Ecto neural progenitor cell (in vitro differentiated cells): ENCODE results near the gene PLEKHM3.
"Not testable (repeated sequence)": the region's sequence is repeated elsewhere in the genome, so short reads cannot be mapped to it uniquely, and the experiment has no call there.

Experiments used
- DNase-seq: peaks from one replicate; pipeline ENCODE4 v3.0.0-alpha.2; 2018; ENCODE audit warnings: low spot score

Gene PLEKHM3

DNA sequence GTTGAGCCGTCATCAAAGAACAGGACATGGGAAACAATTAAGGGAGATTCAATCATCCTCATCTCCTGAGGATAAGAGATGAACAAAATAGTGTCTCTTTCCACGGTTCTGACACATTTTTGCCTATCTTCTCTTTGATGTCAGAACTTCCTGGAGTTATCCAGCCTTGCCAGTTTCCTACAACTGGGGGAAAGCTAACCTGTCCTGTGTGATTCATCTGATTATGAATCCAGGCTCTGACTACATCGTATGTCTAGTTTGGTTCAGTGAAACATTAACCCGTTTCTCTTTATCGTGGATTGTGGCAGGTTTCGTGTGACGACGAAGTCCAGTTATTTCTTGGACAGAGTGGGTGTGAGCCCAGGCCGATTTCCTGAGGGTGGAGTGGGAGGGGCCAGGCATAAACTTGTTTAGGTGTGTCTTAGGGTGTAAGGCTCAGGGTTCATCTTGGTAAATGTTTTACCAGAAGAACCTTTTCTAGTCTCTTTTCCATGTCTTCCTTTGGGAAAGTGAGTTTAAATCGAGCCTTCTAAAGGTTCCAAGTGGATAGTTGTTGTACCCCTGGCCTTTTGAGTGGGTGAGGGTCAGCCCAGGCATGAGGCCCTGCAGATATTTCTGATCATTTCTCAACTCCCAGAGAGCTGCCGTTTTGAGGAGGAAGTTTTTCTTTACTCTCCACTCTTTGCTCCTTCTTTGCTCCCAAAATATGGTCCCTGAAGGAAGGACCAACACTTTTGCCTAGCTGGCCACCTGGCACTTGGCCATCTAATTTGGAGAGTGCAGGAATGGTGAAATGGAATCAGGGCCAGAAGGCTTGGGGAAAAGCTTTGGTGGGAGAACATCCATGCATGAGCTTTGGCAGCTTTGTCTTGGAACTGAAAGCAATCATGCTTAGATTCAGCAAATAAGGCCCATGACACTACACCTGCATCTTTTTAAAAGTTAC, 205.2 kb downstream of the PLEKHM3 start:
- no peak for DNase-seq

DNA sequence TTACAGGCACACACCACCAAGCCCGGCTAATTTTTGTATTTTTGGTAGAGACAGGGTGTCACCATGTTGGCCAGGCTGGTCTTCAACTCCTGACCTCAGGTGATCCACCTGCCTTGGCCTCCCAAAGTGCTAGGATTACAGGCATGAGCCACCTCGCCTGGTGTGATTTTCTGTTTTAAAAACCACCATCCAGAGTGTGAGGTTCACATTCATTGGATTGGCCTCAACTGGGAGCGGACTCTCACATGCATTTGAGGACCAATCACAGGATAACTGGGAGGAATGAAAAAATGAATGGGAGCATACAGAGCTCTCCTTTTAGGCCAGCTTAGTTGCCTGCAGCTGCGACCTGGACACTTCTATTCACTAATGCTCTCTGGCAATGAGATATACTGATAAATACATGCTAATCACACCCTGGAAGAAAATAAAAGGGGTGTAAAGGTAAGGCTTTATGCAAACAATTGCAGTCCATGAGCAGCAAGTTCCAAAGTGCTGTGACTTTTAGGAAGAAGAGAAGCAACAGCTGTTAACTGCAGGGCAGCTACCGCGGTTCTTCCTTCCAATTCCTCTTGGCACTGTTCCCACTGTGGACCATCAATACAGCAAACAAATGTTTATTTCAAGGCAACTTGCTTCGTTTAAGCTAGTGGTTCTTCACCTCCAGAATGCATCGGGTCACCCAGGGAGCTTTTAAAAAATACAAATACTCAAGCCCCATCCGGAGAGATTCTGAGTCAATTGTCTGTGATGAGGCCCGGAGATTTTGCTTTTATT, 206.1 kb downstream of the PLEKHM3 start:
- no peak for DNase-seq

DNA sequence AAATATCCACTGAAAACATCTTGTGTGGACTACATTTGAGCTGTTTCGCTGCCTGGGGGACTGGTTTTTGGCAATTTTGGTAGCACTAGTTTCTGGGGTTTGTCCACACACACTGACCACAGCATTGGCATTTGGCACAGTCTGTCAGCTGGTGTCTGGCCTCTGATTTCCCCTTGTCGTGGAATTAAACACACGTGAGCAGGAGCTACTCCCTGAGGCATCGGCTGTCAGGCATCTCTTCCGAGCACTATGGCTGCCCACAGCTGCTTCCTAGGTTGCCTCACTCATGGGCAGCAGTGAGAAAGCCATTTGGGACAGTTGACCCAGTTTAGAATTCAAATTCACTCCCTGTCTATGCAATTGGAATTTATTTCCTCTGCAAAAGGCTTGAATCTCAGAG, 208.8 kb downstream of the PLEKHM3 start:
- no peak for DNase-seq

DNA sequence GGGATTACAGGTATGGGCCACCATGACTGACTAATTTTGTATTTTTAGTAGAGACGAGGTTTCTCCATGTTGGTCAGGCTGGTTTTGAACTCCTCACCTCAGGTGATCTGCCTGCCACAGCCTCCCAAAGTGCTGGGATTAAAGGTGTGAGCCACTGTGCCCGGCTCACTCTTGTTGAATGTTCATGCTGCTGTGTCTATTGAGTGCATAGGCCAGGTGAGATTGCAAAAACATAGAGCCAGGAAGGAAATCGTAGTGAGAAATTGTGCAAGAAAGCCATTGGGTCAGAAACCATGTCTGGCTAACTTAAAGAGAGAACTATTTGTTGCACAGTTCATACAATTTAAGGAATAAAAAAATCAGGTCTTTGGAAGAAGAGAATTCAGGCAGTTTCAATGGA, 210.1 kb downstream of the PLEKHM3 start:
- no peak for DNase-seq

DNA sequence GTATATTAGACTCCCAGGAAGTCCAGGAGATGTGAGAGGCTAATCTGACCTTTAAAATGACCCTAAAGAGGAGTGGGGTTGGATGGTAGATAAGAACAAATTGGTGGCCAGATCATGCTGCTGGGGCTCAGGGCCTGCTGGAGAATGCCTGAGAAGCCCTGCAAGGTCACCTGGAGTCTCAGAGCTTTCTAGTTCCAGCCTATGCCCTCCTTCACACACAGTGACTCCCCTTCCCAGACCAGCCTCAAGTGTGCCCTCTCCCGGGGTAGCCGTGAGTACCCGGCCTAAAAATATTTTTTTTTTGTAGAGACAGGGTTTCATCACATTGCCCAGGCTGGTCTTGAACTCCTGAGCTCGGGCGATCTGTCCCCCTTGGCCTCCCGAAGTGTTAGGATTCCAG, 211.4 kb downstream of the PLEKHM3 start:
- DNase-seq, result no peak

DNA sequence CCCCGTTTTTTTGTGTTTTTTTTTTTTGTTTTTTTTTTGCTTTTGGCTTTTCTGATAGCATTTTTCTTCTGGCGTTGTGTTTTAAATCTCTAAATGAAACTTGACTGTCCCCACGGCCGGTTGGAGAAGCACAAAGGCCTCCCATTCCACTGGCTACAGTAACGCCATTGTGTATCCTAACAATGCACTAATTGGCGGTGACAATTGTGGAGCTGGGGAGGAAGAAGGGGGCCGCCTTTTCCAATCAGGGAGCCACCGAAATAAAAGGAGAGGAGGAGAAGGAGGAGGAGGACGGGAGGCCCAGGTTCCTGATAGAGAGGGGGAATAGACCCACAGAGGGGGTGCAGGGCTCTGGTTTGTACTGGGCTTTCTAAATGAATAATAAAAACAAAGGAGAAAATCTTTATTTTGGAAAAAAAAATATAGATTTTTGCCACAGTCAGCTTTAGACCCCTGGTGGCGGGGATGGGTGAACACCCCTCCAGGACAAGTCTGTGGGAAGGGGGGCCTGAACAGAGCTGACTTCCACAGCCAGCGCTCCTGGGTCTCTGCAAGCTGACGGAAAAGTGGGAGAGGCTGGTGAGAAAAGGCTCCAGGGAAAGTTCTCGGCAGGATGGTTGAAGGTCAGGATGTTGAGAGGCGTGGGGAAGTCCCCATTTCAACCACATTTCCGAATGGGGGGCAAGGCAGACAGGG, 212.0 kb downstream of the PLEKHM3 start:
- DNase-seq, result peak; percentile 63

DNA sequence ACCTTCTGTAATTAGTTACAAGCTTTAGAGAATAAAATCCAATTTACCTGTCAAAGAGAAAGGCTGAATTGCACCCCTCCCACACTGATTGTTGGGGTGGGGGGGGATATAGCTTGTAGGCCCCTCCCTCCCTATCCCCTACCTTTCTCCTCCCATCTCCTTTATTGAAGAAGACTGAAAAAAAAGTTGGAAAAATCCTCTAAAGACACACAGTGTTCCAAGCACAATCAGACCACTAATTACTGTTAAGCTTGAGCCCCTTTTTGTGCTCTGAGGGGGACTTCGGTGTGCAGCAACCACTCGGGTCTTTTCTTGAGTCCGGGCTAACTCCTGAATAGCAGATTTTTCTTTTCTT, 212.6 kb downstream of the PLEKHM3 start:
- no peak for DNase-seq

DNA sequence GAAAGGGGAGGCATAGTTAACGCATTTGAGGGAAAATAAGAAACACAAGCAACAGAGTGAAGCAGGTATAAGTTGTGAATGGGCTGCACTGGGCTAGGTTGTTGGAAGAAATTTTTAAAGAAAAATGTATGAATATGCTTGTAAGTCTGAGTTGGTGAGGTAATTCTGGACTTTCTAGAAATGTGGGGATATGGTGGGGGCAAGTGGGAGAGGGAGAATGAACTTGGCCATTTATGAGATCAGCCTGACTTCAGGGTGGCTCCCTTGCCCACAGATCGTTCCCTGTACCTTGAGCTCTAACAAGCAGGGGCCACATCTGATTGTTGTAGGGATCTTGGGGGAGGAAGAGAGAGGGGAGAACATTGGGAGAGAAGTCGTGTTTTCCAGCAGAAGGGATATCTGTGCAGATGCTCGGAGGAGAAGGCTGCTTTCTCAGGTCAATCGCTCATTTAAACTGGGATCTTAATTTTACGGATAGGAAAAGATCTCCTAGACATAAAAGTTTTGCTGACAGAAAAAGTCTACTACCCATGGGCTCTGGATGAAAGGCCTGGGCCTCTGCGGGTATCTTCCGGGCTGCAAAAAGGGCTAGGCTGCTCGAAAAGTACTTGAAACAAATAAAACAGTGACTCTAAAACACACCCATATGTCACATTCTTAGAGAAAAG, 213.1 kb downstream of the PLEKHM3 start:
- DNase-seq, result no peak

DNA sequence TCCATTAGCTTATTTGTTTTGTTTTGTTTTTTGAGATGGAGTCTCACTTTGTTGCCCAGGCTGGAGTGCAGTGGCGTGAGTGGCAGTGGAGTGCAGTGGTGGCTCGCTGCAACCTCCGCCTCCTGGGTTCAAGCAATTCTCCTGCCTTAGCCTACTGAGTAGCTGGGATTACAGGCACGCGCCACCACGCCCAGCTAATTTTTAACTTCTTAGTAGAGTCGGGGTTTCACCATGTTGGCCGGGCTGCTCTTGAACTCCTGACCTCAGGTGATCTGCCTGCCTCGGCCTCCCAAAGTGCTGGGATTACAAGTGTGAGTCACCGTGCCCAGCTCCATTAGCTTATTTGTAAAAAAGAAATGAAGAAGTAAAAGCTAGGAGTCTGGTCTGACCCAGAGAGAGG, 213.7 kb downstream of the PLEKHM3 start:
- not testable (repeated sequence) for DNase-seq

DNA sequence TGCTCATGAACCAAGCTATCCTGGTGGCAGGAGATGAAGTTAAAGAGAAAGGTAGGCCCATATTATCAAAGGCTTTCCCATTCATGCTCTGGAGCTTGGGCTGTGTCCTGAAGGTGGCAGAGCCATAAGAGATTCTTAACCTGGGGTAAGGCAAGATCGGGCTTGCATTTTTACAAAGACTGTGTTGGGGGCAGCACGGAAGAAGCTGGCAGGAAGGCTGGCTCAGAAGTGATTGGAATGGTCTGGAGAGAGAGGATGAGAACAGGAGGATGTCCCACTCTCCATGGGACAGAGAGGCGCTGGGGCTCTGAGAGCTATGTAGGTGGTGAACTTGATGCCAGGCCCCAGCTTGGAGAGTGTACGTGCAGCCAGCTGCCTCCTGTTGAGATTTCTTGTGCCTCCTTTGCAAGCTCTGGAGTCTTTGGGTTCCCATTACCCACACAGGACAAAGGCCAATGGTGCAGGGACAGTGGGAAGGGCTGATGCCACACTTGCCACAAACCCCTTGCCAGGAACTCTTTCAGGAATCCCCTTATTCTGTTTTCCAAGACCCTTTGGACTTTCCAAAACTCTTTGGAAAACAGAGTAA, 215.0 kb downstream of the PLEKHM3 start:
- no peak for DNase-seq

DNA sequence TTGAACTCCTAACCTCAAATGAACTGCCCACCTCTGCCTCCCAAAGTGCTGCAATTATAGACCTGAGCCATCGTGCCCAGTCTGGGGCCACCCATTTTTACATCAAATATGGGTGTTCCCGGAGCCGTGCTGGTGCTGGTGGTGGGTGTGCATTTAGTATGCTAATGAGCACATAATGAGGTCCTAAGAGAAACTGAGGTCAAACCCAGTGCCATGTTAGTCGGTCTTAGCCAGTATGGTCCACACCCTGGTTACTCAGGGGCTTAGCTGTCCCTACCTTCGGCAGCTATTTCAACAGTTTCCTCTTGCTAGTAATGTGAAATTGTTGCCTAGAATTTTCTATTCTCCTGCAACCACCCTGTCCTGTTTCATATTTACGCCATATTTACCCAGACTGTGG, 217.2 kb downstream of the PLEKHM3 start:
- DNase-seq, result no peak

DNA sequence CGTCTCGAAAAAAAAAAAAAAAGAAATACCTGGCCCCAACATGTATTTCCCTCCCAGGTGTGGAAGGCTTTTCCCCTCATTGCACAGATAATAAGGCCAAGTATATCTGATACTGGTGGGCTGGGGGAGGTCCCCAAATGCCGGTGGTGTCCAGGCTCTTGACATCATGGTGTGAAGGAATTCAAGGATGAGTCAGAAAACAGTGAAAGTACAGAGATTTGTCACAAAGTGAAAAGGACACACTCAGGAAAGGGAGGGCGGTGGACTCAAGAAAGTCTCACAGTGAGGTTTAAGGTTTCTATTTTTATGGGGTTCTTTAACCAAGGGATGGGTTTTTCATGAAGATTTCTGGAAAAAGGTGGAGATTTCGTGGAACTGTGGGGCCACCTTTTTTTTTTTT, 217.8 kb downstream of the PLEKHM3 start:
- DNase-seq, result no peak

DNA sequence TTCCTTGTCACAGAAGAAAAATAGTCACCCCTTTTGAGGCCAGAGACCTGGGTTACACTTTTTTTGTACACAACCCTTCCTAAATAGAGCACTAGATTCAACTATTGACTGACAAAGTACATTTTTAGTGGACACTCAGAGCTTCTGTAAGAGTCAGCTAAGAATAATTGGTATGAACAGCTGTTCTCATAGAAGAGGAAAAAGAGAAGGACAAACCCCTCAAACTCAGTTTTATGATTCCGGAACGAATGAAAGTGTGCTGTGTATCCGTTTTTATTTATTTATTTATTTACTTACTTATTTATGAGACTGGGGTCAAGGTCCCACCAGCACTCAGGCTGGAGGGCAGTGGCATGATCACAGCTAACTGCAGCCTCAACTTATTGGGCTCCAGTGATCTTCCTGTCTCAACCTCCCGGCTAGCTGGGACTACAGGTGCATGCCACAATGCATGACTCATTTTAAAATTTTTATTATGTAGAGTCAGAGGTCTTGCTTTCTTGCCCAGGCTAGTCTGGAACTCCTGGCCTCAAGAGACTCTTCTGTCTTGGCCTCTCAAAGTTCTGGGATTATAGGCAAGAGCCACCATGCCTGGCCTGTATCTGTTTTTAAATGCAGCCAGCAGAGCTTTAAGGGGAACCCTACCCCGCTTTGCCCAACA, 219.6 kb downstream of the PLEKHM3 start:
- no peak for DNase-seq

DNA sequence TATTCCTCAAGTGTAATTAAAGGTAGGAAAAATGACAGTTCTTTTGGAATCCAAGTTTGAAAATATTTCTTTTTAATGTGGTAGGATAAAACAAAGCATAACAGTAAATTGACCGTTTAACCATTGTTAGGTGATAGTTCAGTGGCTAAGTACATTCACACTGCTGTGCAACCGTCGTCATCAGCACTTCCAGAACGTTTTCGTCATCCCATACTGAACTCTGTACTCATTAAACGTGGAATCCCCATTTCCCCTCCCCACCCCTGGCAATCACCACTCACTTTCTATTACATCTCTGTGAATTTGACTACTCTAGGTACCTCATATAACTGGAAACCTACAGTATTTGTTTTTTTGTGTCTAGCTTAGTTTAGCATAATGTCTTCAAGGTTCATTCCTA, 222.7 kb downstream of the PLEKHM3 start:
- DNase-seq, result no peak

DNA sequence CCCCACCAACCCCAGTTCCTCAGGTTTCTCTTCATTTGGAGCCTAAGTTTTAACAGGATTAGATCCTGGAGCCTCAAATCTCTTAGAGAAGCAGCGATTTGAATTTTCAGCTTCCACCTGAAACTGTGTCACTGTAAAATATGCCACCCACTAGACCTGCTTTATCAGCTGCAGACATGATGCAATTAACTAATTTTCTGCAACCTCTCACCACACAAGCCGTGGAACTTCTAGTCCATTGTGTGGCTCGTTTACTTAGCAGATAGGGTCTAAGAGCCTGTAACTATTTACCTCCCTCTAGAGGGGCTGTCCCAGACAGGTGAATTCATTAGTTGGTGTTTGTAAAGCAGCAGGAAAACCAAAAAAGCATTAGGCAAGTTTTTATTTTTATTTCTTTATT, 224.1 kb downstream of the PLEKHM3 start:
- no peak for DNase-seq

DNA sequence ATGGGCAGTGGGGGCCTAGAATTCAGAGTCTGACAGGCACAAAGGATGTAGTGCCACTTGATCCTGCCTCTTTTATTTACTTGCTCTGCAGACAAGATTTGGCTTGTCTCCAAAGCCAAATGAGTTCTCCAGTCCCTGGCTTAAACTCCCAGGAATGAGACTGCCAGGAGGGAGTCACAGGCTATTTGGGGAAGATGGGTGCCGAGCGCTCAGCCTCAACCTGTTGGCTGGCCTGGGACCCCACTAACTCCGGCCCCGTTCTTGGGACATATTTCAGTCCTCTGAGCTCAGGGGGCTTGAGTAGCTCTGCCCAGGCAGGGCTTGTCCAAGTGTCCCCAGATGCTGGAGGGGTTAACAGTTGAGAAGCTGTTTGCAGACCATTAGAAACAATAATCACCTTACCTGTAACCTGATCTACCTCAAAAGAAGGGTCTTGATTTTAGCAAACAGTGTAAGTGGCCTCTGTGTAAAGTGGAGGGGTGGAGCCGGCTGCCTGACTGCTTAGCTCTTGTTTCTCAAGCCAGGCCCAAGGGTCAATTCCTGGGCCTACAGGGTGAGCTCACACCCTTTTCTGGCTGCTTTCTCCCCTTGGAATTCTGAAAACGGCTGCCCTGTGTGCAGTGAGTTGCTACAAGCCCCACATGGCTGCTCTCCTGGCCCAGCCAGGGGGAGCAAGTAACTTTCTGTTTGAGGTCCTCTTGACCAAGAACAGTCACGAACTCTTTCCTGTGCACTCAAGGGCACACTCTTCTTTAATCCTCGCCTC, 228.6 kb downstream of the PLEKHM3 start:
- DNase-seq, result peak; percentile 59

DNA sequence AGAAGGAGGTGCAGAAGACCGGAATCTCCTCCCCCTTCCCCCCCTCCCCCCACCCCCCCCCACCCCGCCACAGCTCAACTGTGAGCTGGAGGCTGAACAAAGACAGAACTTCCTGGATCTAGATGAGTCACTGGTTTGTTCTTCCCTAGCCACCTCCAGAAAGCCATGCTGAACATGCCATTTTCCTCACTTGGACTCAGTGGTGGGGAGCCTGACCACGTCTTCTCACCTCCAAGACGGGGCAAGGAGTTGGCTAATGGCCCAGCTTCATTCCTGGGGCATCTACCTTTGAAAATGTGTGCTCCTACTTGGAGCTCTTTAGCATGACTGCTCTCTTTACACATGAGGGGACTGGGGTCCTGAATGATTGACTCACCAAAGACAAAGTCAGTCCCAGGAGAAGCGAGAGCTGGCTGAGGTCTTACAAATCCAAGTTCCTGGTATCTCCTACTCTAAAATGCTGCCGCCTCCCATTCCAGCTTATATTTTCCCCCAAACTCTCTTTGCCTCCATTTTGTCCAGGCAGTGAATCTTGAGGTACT, 233.0 kb downstream of the PLEKHM3 start:
- DNase-seq, result no peak

DNA sequence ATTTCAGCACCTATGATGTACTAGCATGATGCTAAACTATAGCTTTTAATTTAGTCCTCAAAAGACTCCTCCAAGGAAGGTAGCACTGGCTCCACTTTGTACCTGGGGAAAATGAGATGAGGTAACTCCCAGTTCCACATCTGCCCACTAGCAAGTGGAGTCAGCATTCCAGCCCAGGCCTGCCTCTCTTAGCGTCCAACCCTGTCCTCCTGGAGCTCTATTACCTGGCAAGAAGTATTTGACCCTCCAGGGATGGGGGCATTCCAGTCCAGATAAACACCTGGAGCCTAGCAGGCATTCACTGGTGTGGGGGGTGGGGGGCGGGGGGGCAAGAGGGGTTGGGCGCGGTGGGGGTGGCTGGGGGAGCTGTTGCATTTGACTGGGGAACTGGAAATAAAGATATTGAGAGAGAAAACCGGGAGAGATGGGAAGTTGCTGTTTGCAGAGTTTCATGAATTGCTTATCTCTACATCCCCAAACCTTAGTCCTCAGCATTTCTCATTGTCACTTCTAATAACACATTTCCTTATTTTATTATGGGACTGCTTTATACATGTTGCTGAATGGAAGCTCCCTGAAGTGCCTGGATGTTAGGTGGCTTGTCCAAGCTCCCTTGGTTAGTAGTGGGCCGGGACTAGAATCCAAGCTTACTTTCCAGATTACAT, 233.6 kb downstream of the PLEKHM3 start:
- no peak for DNase-seq

DNA sequence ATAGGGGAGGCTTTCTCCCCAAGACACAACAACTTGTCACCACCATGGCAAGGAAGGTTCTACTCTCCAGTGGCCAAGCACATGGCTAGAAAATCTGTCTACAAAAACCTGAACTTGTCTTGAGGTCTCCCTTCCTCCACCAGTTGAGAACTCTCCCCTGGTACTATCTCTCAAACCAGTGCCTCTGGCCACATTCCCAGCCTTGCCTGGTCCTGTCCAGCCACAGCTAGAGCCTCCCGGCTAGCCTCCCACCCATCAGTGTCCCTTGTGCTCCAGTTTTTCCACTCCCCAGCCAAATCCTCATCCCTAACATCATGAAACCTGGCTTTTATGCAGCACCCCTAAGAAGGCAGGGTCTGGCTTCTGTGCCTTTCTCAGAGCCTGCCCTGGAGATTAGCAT, 234.4 kb downstream of the PLEKHM3 start:
- no peak for DNase-seq

DNA sequence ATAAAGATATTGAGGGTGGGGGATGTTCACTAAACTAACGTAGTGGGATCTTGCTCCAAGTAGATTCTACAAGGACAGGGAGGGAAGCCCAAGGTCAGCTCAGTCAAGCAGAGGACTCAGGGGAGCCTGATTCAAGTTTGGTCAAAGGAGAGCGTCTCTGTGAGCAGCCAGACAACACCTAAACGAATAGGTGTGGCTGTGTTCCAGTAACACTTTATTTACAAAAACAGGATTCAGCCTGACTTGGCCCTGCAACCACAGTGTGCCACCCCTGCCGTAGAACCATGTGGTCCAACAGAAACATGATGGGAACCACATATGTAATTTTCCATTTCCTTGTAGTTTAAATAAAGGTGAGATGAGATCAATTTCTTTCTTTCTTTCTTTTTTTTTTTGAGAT, 237.5 kb downstream of the PLEKHM3 start:
- DNase-seq, result no peak
